SKM-1 treated with dmso at 0.1 percent for 144 hours (cell line): ENCODE measurements around the gene CFAP77.

Source experiments
- DNase-seq: peaks from one replicate; lab custom pipeline; 2025; ENCODE audit not compliant: unreplicated experiment; lab: John Stamatoyannopoulos, UW

The CFAP77 gene

GRCh38 chr9:132407196-132407595 is 2.8 kb upstream of the CFAP77 start:
- no peak for DNase-seq

- DNase-seq = no peak
Observed at GRCh38 chr9:132408521-132408920, 1.5 kb upstream of the CFAP77 start.

- DNase-seq = no peak
Observed at GRCh38 chr9:132410642-132411041, 631 bp downstream of the CFAP77 start.

- DNase-seq = peak; percentile 2
Observed at GRCh38 chr9:132411091-132411508, 1.1 kb downstream of the CFAP77 start.

- peak; percentile 20 for DNase-seq
Observed at GRCh38 chr9:132412089-132412488, 2.1 kb downstream of the CFAP77 start.

GRCh38 chr9:132413926-132414325 is 3.9 kb downstream of the CFAP77 start:
- DNase-seq = no peak

GRCh38 chr9:132414731-132415130 is 4.7 kb downstream of the CFAP77 start:
- DNase-seq = no peak

GRCh38 chr9:132415181-132415580 is 5.2 kb downstream of the CFAP77 start:
- no peak for DNase-seq

- DNase-seq = no peak
Observed at GRCh38 chr9:132418726-132419363, 8.8 kb downstream of the CFAP77 start.

- no peak for DNase-seq
Observed at GRCh38 chr9:132422574-132422973, 12.6 kb downstream of the CFAP77 start.

- DNase-seq = no peak
Observed at GRCh38 chr9:132423503-132423902, 13.5 kb downstream of the CFAP77 start.

- no peak for DNase-seq
Observed at GRCh38 chr9:132424857-132425674, 15.1 kb downstream of the CFAP77 start.

GRCh38 chr9:132425675-132426062 is 15.7 kb downstream of the CFAP77 start:
- no peak for DNase-seq

- no peak for DNase-seq
Observed at GRCh38 chr9:132426639-132427414, 16.8 kb downstream of the CFAP77 start.

- DNase-seq = no peak
Observed at GRCh38 chr9:132430998-132431397, 21.0 kb downstream of the CFAP77 start.

GRCh38 chr9:132434881-132435280 is 24.9 kb downstream of the CFAP77 start:
- no peak for DNase-seq

GRCh38 chr9:132439153-132439552 is 29.1 kb downstream of the CFAP77 start:
- DNase-seq = no peak

GRCh38 chr9:132440735-132441134 is 30.7 kb downstream of the CFAP77 start:
- no peak for DNase-seq

- DNase-seq = no peak
Observed at GRCh38 chr9:132441404-132441803, 31.4 kb downstream of the CFAP77 start.

- DNase-seq = no peak
Observed at GRCh38 chr9:132443951-132444607, 34.1 kb downstream of the CFAP77 start.

- DNase-seq = no peak
Observed at GRCh38 chr9:132446887-132447286, 36.9 kb downstream of the CFAP77 start.
